ENCODE results near the gene TRIM71.
"Not testable (repeated sequence)": the region's sequence is repeated elsewhere in the genome, so short reads cannot be mapped to it uniquely, and the experiment has no call there.

Gene TRIM71

GRCh38 chr3:32819551-32820348, 2.0 kb downstream of the TRIM71 start:
- DNase-seq (ENCODE audit: low read depth in 3 of 3), result no peak

- no peak for DNase-seq (ENCODE audit: low read depth in 3 of 3)
These were observed 2.6 kb downstream of the TRIM71 start for GRCh38 chr3:32820430-32820829.

GRCh38 chr3:32820971-32821685, 3.3 kb downstream of the TRIM71 start:
- no peak for DNase-seq (ENCODE audit: low read depth in 3 of 3)

GRCh38 chr3:32821686-32822296, 4.0 kb downstream of the TRIM71 start:
- no peak for DNase-seq (ENCODE audit: low read depth in 3 of 3)

- DNase-seq (ENCODE audit: low read depth in 3 of 3), result no peak
These were observed 5.1 kb downstream of the TRIM71 start for GRCh38 chr3:32822609-32823498.

- not testable (repeated sequence) for DNase-seq (ENCODE audit: low read depth in 3 of 3)
These were observed 5.9 kb downstream of the TRIM71 start for GRCh38 chr3:32823641-32824184.

- DNase-seq (ENCODE audit: low read depth in 3 of 3), result no peak
These were observed 8.0 kb downstream of the TRIM71 start for GRCh38 chr3:32825601-32826375.

GRCh38 chr3:32831062-32831461, 13.3 kb downstream of the TRIM71 start:
- DNase-seq (ENCODE audit: low read depth in 3 of 3), result no peak

GRCh38 chr3:32831791-32832190, 14.0 kb downstream of the TRIM71 start:
- no peak for DNase-seq (ENCODE audit: low read depth in 3 of 3)

- no peak for DNase-seq (ENCODE audit: low read depth in 3 of 3)
These were observed 14.4 kb downstream of the TRIM71 start for GRCh38 chr3:32832193-32832592.

GRCh38 chr3:32835049-32835371, 17.2 kb downstream of the TRIM71 start:
- DNase-seq (ENCODE audit: low read depth in 3 of 3), result no peak

- no peak for DNase-seq (ENCODE audit: low read depth in 3 of 3)
These were observed 18.2 kb downstream of the TRIM71 start for GRCh38 chr3:32835961-32836360.

GRCh38 chr3:32836601-32837000, 18.8 kb downstream of the TRIM71 start:
- DNase-seq (ENCODE audit: low read depth in 3 of 3), result no peak

GRCh38 chr3:32837366-32837765, 19.6 kb downstream of the TRIM71 start:
- DNase-seq (ENCODE audit: low read depth in 3 of 3), result no peak

GRCh38 chr3:32837789-32838188, 20.0 kb downstream of the TRIM71 start:
- DNase-seq (ENCODE audit: low read depth in 3 of 3), result no peak

GRCh38 chr3:32839714-32840085, 21.9 kb downstream of the TRIM71 start:
- no peak for DNase-seq (ENCODE audit: low read depth in 3 of 3)

GRCh38 chr3:32840086-32840841, 22.5 kb downstream of the TRIM71 start:
- no peak for DNase-seq (ENCODE audit: low read depth in 3 of 3)

- no peak for DNase-seq (ENCODE audit: low read depth in 3 of 3)
These were observed 23.5 kb downstream of the TRIM71 start for GRCh38 chr3:32841341-32841740.

- DNase-seq (ENCODE audit: low read depth in 3 of 3), result no peak
These were observed 24.2 kb downstream of the TRIM71 start for GRCh38 chr3:32841867-32842470.

GRCh38 chr3:32842531-32842931, 24.7 kb downstream of the TRIM71 start:
- DNase-seq (ENCODE audit: low read depth in 3 of 3), result no peak

Measured in stimulated activated CD4-positive, alpha-beta T cell treated with anti-CD3 and anti-CD28 coated beads, TNF-alpha, amount 100 ng/mL, for 24 hours (primary cell).